Bronchial epithelial cell (primary cell): ENCODE results near the gene MDK. TPM values are rescaled to one million over a fixed set of nuclear protein-coding genes. Genes with fewer than 3 reads are reported as not detected.
A peak's percentile ranks its signal among the peaks of the same experiment; 100 is the strongest.

ENCODE experiments used
- DNase-seq: peaks from one replicate; pipeline ENCODE4 v3.0.0-alpha.2; 2010; ENCODE audit warnings: low read depth
- FAIRE-seq: peaks from 2 replicates; lab custom pipeline; 2011; peaks lifted over from hg19 to GRCh38; lab: Jason Lieb, UNC
- H3K27me3 ChIP-seq: 2 replicates; pipeline ENCODE4 v1.5.1; 2011; ENCODE audit warnings: low read length; ENCODE audit not compliant: control insufficient read depth, insufficient read depth
- H3K36me3 ChIP-seq: 2 replicates; pipeline ENCODE4 v1.5.1; 2011; ENCODE audit warnings: low read length; ENCODE audit not compliant: control insufficient read depth, insufficient read depth
- H3K4me3 ChIP-seq: 2 replicates; pipeline ENCODE4 v1.5.1; 2011; ENCODE audit warnings: mild to moderate bottlenecking, low read depth, low read length, control low read depth
- total RNA-seq: library from RNA; depleted of rRNA; stranded (reverse); fragments of >200 nt; gene quantifications from 2 replicates; pipeline ENCODE4 v1.2.1, GENCODE V29; 2014
- TF ChIP-seq, protein P1 (sequence below): IDR thresholded peaks from 2 replicates; pipeline ENCODE4 v1.5.1; 2011; ENCODE audit warnings: mild to moderate bottlenecking, moderate library complexity, low read length, control low read depth, inconsistent platforms; ENCODE audit not compliant: insufficient read depth, severe bottlenecking

Gene MDK
- total RNA-seq, 1 donor from 2014 or later: 11.6 TPM

DNA sequence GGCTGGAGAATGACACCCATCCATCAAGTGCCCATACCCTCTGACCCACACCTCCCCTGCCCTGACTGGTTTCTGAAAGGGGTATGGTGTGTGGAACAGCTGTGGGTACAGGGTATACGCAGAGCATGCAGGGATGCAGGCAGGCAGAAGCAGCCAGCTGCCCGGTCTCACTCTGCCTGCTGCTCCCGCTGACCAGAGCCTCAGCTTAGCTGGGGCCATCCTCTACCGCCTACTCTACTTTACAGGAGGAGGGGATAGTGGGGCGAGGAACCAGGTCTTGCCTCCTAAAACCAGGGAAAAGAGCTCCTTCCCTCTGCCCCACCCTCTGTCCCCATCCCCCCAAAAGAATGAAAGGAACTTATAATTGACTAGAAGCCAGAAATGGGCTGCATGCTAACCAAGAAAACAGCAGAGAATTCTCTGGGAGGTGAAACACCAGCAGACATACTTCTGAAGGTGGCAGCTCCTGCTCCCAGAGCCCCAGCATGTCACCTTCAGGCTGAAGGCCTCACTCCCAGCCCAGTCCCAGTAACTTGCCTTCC, 23.1 kb downstream of the MDK start:
- DNase-seq (no peak), FAIRE-seq (no peak)
- TF ChIP-seq, protein P1, sequence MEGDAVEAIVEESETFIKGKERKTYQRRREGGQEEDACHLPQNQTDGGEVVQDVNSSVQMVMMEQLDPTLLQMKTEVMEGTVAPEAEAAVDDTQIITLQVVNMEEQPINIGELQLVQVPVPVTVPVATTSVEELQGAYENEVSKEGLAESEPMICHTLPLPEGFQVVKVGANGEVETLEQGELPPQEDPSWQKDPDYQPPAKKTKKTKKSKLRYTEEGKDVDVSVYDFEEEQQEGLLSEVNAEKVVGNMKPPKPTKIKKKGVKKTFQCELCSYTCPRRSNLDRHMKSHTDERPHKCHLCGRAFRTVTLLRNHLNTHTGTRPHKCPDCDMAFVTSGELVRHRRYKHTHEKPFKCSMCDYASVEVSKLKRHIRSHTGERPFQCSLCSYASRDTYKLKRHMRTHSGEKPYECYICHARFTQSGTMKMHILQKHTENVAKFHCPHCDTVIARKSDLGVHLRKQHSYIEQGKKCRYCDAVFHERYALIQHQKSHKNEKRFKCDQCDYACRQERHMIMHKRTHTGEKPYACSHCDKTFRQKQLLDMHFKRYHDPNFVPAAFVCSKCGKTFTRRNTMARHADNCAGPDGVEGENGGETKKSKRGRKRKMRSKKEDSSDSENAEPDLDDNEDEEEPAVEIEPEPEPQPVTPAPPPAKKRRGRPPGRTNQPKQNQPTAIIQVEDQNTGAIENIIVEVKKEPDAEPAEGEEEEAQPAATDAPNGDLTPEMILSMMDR: no peak
- Histone ChIP-seq H3K27me3 (no peaks in the 10 kb centered on the region), H3K36me3 (peaks cover 16% of the 10 kb centered on the region), H3K4me3 (no peak overlapping the region)

DNA sequence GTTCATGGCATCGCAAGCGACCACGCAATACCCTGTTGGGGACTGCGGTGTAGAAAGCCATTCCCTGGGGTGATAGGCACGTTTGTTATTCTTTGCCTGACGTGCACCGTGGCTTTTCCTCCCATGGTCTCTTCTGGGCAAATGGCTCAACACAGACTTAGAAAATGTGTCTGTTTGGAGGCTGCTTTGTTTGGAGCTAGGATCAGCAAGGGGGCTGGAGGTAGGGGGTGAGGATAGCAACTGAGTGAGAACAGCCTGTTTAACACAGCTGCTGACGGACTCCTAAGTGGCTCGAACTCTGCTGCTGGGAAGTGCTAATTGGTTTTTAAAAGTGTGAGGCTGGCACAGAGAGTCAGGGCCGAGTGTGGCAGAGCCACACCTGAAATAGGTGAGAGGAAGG, 26.2 kb downstream of the MDK start:
- no peak overlapping the region for H3K4me3 ChIP-seq
- H3K36me3 ChIP-seq: peaks cover 17% of the 10 kb centered on the region
- DNase-seq (no peak), FAIRE-seq (no peak)
- TF ChIP-seq, protein P1: no peak
- H3K27me3 ChIP-seq: no peaks in the 10 kb centered on the region

DNA sequence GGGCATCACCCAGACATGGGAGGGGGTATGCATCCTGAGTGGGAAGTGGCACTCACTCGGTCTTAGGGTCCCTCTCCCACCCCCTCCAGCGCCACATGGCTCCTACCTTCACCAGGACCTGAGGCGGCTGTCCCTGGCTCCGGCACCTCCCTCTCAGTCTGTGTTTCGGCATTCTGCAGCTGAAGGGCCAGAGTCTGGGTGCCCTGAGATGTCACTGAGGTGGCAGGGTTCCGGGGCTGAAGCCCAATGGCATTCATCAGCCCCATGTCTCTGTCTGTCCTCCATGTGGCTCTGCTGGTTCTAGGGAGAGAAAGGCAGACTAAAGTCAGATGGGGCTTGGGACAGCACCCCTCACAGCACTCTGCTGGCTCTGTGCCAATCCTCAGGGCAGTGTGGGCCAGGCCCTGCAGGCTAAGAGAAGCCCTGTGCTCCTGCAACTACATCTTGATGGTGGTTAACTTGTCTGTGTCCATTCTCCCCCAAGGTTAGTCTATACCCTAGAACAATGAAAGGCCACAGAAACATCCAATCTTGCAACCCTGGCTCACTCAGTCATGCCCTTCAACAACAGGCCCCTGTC, 27.0 kb downstream of the MDK start:
- FAIRE-seq (no peak), DNase-seq (no peak)
- H3K4me3 ChIP-seq: no peak overlapping the region
- peaks cover 15% of the 10 kb centered on the region for H3K36me3 ChIP-seq
- no peaks in the 10 kb centered on the region for H3K27me3 ChIP-seq
- TF ChIP-seq, protein P1: no peak

DNA sequence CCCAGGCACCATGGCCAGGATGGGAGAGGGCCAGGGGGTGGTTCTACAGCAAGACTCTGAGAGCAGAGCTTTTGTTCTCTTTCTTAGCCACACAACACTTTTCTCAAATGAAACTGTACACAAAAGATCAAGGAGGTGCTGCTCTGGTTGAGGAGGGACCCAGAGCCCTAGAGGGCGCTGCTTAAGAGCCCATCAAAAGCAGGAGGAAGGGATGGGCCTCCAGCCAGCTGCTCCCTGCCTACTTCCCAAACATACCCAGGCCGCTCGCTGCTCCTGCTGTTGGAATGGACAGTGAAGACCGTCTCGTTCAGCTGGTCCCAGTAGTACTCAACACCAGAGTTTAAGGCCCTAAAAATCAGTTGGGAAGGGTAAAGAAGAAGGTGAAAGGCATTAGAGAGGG, 28.6 kb downstream of the MDK start:
- FAIRE-seq (no peak), DNase-seq (no peak)
- TF ChIP-seq, protein P1: peak; percentile 9
- peaks cover 19% of the 10 kb centered on the region for H3K36me3 ChIP-seq
- H3K27me3 ChIP-seq: no peaks in the 10 kb centered on the region
- no peak overlapping the region for H3K4me3 ChIP-seq

DNA sequence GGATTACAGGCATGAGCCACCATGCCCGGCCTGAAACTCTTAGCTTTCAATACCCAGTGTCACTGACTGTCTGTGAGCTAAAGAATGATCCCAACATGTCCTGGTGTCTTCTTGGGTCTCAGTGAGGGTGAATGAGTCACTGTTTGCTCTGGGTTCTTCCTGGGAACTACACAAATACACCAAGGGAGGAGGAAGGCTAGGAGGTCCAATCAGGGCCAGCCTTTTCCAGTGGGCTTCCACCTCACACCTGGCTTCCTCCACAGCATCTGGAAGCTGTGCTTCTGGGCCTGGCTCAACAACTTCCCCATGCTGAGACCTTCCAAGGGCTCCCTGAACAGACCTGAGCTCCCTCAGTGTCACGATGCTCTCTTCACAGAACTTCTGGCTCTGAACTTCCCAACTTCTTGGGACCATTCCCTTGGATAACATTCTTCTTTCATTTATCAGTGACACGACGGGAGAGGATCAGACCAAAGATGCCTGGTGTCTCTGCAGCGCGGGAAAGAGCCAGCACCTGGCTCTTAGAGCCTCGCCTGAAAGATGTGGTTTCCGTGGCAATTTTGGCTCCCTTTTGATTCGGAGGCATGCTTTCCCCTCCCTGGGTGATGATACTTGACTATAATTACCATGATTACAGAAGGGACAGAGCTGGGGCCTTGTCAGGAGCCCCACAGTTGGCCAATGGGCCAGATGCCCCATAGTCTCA, 32.4 kb downstream of the MDK start:
- TF ChIP-seq, protein P1: no peak
- no peaks in the 10 kb centered on the region for H3K27me3 ChIP-seq
- no peak overlapping the region for H3K4me3 ChIP-seq
- H3K36me3 ChIP-seq: peaks cover 9% of the 10 kb centered on the region
- DNase-seq: peak; percentile 60
- no peak for FAIRE-seq
